ENCODE results near the gene FSD2. TPM values are rescaled to one million over a fixed set of nuclear protein-coding genes. Genes with fewer than 3 reads are reported as not detected.

The FSD2 gene
- total RNA-seq, 1 experiment from 2014 or later = not detected

- no peak overlapping the region for H3K4me3 ChIP-seq (ENCODE audit: low read depth, low read length, poor library complexity, severe bottlenecking)
- POLR2A ChIA-PET (ENCODE audit: low non-redundant PET) = no interaction called here
- TF ChIP-seq EZH2 (IDR thresholded peaks at IDR 0.05; ENCODE audit: borderline replicate concordance, low read depth, low read length, poor library complexity, severe bottlenecking) (no peak), CTCF (conservative IDR thresholded peaks at IDR 0.05; ENCODE audit: low read depth, low read length) (no peak)
- intact Hi-C loops (cut with micrococcal nuclease; ENCODE audit: unreplicated experiment) = no loop called here
- no peaks in the 10 kb centered on the region for H3K27me3 ChIP-seq (replicated peaks; ENCODE audit: insufficient read depth, low read depth, low read length, poor library complexity)
- no peaks in the 10 kb centered on the region for H3K4me1 ChIP-seq (ENCODE audit: insufficient read depth, low read length, poor library complexity, severe bottlenecking)
- no peaks in the 10 kb centered on the region for H3K36me3 ChIP-seq (ENCODE audit: insufficient read depth, low read length, poor library complexity, severe bottlenecking)
- H3K27ac ChIP-seq (ENCODE audit: low read depth, low read length, poor library complexity, severe bottlenecking) = no peak overlapping the region
- no TSS peak for BruUV-seq (replicated peaks)
- H3K9me3 ChIP-seq (ENCODE audit: low read depth, low read length, poor library complexity, severe bottlenecking) = no peaks in the 10 kb centered on the region
- CTCF ChIA-PET = no interaction called here
- no peak for DNase-seq (ENCODE audit: low spot score)
These were observed 34.3 kb upstream of the FSD2 start for GRCh38 chr15:82840166-82840565.

GRCh38 chr15:82839136-82839535 is 33.3 kb upstream of the FSD2 start:
- no peak overlapping the region for H3K27ac ChIP-seq (ENCODE audit: low read depth, low read length, poor library complexity, severe bottlenecking)
- peaks cover 7% of the 10 kb centered on the region for H3K36me3 ChIP-seq (ENCODE audit: insufficient read depth, low read length, poor library complexity, severe bottlenecking)
- no peaks in the 10 kb centered on the region for H3K4me1 ChIP-seq (ENCODE audit: insufficient read depth, low read length, poor library complexity, severe bottlenecking)
- no TSS peak for BruUV-seq (replicated peaks)
- TF ChIP-seq EZH2 (IDR thresholded peaks at IDR 0.05; ENCODE audit: borderline replicate concordance, low read depth, low read length, poor library complexity, severe bottlenecking) (no peak), CTCF (conservative IDR thresholded peaks at IDR 0.05; ENCODE audit: low read depth, low read length) (no peak)
- H3K9me3 ChIP-seq (ENCODE audit: low read depth, low read length, poor library complexity, severe bottlenecking) = no peaks in the 10 kb centered on the region
- POLR2A ChIA-PET (ENCODE audit: low non-redundant PET) = no interaction called here
- no peak overlapping the region for H3K4me3 ChIP-seq (ENCODE audit: low read depth, low read length, poor library complexity, severe bottlenecking)
- CTCF ChIA-PET = no interaction called here
- DNase-seq (ENCODE audit: low spot score) = no peak
- intact Hi-C loops (cut with micrococcal nuclease; ENCODE audit: unreplicated experiment) = no loop called here
- H3K27me3 ChIP-seq (replicated peaks; ENCODE audit: insufficient read depth, low read depth, low read length, poor library complexity) = no peaks in the 10 kb centered on the region

- no peaks in the 10 kb centered on the region for H3K27me3 ChIP-seq (replicated peaks; ENCODE audit: insufficient read depth, low read depth, low read length, poor library complexity)
- no peak for TF ChIP-seq EZH2 (IDR thresholded peaks at IDR 0.05; ENCODE audit: borderline replicate concordance, low read depth, low read length, poor library complexity, severe bottlenecking)
- TF ChIP-seq CTCF (conservative IDR thresholded peaks at IDR 0.05; ENCODE audit: low read depth, low read length) = no peak
- no peaks in the 10 kb centered on the region for H3K9me3 ChIP-seq (ENCODE audit: low read depth, low read length, poor library complexity, severe bottlenecking)
- H3K4me1 ChIP-seq (ENCODE audit: insufficient read depth, low read length, poor library complexity, severe bottlenecking) = no peaks in the 10 kb centered on the region
- intact Hi-C loops (cut with micrococcal nuclease; ENCODE audit: unreplicated experiment) = no loop called here
- no peak for DNase-seq (ENCODE audit: low spot score)
- H3K4me3 ChIP-seq (ENCODE audit: low read depth, low read length, poor library complexity, severe bottlenecking) = no peak overlapping the region
- H3K36me3 ChIP-seq (ENCODE audit: insufficient read depth, low read length, poor library complexity, severe bottlenecking) = peaks cover 8% of the 10 kb centered on the region
- ChIA-PET CTCF (no interaction called here), POLR2A (ENCODE audit: low non-redundant PET) (no interaction called here)
- BruUV-seq (replicated peaks) = no TSS peak
- H3K27ac ChIP-seq (ENCODE audit: low read depth, low read length, poor library complexity, severe bottlenecking) = no peak overlapping the region
These were observed 32.3 kb upstream of the FSD2 start for GRCh38 chr15:82838096-82838735.
